GM06990 (cell line): ENCODE measurements around the gene MPHOSPH9.

Experiments used
- DNase-seq: peaks from one replicate; pipeline ENCODE4 v3.0.0-alpha.2; 2011; ENCODE audit not compliant: insufficient read length; ENCODE audit errors: extremely low read depth
- H3K27me3 ChIP-seq: replicated peaks from 2 replicates; pipeline ENCODE4 v1.6.0; 2011; ENCODE audit warnings: low read length; ENCODE audit not compliant: control insufficient read depth, insufficient read depth
- H3K36me3 ChIP-seq: 2 replicates; pipeline ENCODE4 v1.5.1; 2011; ENCODE audit warnings: low read length; ENCODE audit not compliant: control insufficient read depth, insufficient read depth
- H3K4me3 ChIP-seq: replicated peaks from 2 replicates; pipeline ENCODE4 v1.5.1; 2011; ENCODE audit warnings: low read depth, mild to moderate bottlenecking, control low read depth, low read length
- TF ChIP-seq, protein P1 (sequence below): IDR thresholded peaks from 2 replicates; pipeline ENCODE4 v1.5.1; 2011; ENCODE audit warnings: low read length, control low read depth, mild to moderate bottlenecking, inconsistent platforms; ENCODE audit not compliant: insufficient read depth, poor library complexity, severe bottlenecking

Gene MPHOSPH9

DNA sequence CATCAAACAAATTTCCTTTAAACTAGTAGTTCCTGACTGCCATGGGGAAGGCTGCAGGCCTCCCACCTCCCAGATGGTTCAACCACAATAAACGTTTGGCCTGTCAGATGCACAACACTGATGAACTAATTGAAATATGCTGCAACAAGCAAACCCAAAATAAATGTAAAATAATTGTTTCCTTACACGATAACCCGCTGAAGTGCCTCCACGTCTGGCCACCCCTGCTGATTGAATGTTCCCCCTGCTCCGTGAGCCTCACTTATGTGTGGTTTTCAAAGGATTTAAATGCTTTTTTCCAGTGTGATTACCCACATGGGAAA is 90.5 kb downstream of the MPHOSPH9 start:
- H3K4me3 ChIP-seq = no peak overlapping the region
- TF ChIP-seq, protein P1, sequence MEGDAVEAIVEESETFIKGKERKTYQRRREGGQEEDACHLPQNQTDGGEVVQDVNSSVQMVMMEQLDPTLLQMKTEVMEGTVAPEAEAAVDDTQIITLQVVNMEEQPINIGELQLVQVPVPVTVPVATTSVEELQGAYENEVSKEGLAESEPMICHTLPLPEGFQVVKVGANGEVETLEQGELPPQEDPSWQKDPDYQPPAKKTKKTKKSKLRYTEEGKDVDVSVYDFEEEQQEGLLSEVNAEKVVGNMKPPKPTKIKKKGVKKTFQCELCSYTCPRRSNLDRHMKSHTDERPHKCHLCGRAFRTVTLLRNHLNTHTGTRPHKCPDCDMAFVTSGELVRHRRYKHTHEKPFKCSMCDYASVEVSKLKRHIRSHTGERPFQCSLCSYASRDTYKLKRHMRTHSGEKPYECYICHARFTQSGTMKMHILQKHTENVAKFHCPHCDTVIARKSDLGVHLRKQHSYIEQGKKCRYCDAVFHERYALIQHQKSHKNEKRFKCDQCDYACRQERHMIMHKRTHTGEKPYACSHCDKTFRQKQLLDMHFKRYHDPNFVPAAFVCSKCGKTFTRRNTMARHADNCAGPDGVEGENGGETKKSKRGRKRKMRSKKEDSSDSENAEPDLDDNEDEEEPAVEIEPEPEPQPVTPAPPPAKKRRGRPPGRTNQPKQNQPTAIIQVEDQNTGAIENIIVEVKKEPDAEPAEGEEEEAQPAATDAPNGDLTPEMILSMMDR = no peak

DNA sequence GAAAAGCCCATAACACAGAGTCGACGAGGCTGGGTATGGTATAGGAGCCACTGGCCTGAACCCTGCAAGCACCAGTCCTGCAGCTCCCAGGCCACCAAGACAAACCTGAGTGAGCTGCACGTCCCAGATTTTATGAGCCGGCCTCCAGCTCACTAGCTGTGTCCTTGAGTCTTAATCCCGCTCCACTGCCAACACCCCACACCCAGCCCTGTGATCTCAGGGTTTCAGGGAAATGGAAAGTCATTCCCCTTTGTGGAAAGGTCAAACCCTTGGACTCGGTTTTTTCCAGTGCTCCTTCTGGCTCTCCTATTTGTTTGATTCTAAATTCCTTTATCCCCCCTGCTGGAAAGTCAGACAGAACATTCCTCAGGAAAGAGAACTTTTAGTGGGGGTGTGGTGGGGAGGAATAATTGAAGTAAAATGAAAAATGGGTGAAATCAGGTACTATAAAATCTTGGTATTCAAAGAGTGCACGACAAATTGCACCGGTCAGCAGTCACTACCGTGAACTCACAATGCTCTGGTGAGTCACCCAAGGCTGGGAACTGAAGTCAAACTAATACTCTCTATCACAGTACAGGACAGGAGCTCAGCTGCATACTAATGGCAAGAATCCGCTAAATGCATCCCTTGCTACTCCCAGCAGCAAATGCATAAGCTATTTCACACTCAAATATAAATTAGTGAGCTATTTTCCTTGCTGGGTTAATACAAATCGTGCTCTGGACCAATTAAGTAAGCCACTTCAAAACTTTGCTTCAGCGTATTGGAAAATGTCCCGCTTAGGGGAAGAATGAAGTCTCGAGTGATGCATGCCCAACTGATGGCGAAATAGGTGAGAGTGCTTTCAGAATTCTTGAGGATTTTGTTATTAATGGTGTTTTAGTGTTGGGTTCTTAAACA is 91.1 kb downstream of the MPHOSPH9 start:
- TF ChIP-seq, protein P1 = no peak
- no peak for DNase-seq
- Histone ChIP-seq H3K4me3 (no peak overlapping the region), H3K27me3 (no peaks in the 10 kb centered on the region), H3K36me3 (no peaks in the 10 kb centered on the region)

More for the DNA sequence above, 90.5 kb downstream of the MPHOSPH9 start:
- DNase-seq = no peak
- Histone ChIP-seq H3K27me3 (no peaks in the 10 kb centered on the region), H3K36me3 (no peaks in the 10 kb centered on the region)

DNA sequence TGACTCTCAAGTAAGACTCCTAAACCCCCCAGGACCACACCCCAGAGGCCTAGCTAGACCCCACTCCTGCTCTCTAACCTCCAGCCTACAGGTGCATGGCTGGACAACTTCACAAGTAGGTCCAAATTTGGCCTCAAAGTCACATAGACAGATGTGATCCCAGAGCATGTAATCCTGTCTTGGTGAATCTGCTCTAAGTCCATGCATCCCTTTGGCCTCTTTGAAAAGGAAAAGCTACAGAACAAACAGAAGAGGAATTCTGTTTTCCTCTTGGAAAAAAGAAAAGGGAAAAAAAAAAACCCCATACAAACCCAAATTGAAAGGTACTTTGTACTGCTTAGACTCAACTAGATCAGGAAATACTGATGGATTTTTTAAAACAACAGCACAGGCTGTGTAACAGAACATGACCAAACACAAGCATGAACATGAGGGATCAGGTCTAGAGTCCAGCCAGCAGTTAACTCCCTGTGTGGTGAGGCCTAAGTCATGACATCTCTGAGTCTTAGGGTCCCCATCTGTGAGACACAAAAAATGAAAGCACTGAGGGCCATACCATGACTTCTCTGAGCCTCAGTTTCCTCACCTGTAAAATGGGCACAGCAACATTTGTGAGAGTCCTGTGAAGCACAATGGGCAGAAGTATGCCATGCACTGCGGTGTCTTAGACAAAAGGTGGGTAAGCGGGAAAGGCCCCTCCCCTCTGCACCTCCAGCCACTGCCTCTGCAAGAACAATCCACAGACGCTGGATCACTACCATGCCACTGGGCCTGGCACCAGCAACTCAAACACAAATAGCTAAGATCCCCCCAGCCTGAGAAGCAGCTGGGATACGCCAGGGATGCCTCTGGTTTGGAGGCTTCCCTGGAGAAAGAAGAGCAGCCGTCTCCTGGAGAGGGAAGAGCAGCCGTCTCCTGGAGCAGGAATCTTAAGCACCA is 92.0 kb downstream of the MPHOSPH9 start:
- Histone ChIP-seq H3K4me3 (no peak overlapping the region), H3K36me3 (no peaks in the 10 kb centered on the region), H3K27me3 (no peaks in the 10 kb centered on the region)
- DNase-seq = no peak
- TF ChIP-seq, protein P1 = no peak

DNA sequence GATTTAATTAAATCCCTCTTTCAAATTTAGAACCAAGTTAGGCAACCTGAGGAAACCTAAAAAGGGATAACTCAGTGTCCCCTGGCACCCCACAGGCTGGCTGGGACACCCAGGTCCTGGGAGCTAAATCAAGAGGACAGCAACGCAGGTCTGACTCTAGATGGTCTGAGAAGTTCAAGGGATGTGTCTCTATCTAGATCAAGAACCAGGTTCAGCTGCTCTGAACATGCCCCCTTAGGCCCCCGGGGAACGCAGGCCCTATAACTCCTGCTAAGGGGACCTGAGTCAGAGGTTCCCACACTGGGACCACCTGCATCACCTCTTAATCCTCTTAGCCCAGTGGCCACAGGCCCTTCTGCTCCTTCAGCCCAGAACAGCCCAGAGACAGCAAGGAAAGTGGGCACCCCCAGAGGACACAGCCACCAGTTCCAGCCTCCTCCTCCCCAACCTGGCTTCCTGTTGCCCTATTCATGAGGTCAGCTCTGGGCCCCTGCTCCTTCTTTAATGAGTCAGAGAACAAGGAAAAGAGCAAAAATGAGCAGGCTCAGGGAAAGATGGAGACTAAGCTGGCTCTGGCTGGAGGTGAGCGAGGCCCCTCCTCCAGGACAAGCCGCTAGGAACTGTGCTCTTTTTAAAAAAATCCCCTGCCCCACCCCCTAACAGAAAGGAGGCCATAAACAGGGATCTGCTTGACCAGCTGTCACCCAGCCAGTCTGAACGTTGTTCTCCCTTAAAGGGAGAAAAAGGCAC is 92.8 kb downstream of the MPHOSPH9 start:
- TF ChIP-seq, protein P1 = no peak
- no peaks in the 10 kb centered on the region for H3K36me3 ChIP-seq
- H3K4me3 ChIP-seq = no peak overlapping the region
- no peak for DNase-seq
- H3K27me3 ChIP-seq = no peaks in the 10 kb centered on the region

DNA sequence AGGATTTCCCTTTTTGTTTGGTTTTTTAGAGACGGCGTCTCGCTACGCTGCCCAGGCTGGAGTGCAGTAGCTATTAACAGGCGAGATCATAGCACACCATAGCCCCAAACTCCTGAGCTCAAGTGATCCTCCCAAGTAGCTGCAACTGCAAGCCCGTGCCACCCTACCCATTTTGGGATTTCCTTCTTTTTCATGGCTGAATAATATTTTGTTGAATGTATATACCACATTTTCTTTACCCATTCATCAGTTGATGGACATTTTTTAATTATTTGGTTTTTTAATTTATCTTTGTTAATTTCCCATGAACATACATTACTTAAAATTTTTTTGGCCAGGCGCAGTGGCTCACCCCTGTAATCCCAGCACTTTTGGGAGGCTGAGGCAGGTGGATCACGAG is 97.3 kb downstream of the MPHOSPH9 start:
- no peaks in the 10 kb centered on the region for H3K36me3 ChIP-seq
- no peak overlapping the region for H3K4me3 ChIP-seq
- H3K27me3 ChIP-seq = no peaks in the 10 kb centered on the region
- DNase-seq = no peak
- TF ChIP-seq, protein P1 = no peak
